GM10847 (cell line): ENCODE data around the gene COG1.

ENCODE experiments used
- POLR2A ChIP-seq: IDR thresholded peaks from 2 replicates; pipeline ENCODE4 v1.6.1; 2011; ENCODE audit not compliant: insufficient read length; ENCODE audit errors: extremely low read depth

Gene COG1, protein sequence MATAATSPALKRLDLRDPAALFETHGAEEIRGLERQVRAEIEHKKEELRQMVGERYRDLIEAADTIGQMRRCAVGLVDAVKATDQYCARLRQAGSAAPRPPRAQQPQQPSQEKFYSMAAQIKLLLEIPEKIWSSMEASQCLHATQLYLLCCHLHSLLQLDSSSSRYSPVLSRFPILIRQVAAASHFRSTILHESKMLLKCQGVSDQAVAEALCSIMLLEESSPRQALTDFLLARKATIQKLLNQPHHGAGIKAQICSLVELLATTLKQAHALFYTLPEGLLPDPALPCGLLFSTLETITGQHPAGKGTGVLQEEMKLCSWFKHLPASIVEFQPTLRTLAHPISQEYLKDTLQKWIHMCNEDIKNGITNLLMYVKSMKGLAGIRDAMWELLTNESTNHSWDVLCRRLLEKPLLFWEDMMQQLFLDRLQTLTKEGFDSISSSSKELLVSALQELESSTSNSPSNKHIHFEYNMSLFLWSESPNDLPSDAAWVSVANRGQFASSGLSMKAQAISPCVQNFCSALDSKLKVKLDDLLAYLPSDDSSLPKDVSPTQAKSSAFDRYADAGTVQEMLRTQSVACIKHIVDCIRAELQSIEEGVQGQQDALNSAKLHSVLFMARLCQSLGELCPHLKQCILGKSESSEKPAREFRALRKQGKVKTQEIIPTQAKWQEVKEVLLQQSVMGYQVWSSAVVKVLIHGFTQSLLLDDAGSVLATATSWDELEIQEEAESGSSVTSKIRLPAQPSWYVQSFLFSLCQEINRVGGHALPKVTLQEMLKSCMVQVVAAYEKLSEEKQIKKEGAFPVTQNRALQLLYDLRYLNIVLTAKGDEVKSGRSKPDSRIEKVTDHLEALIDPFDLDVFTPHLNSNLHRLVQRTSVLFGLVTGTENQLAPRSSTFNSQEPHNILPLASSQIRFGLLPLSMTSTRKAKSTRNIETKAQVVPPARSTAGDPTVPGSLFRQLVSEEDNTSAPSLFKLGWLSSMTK

DNA sequence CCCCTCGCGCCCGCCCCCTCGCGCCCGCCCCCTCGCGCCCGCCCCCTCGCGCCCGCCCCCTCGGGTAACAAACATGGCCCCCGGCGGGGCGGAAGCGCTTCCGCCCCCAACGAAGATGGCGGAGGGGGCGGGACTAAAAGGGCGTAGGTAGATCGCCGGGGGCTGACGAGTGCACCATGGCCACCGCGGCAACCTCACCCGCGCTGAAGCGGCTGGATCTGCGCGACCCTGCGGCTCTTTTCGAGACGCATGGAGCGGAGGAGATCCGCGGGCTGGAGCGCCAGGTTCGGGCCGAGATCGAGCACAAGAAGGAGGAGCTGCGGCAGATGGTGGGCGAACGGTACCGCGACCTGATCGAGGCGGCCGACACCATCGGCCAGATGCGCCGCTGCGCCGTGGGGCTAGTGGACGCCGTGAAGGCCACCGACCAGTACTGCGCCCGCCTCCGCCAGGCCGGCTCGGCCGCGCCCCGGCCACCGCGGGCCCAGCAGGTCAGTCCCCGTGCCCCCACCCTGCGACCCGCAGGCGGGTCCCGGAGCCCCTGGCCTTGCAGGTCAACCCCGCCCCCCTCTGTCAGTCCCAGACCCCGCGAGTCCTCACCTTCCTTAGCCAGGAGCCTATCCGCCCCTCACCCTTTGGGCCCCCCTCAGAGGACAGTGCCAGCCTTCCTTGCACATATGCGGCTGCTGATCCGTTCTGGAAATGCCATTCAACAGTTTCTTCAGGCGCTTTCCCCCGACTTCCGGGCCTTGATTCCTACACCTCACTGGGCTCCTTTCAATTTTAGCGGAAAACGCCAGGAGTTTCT, at the start of gene COG1:
TSS of gene COG1 (plus strand) at position 162 of the 808 bp plus-strand sequence. CDS start at position 177, 15 bp downstream.
- TF ChIP-seq POLR2A = peak; percentile 34

DNA sequence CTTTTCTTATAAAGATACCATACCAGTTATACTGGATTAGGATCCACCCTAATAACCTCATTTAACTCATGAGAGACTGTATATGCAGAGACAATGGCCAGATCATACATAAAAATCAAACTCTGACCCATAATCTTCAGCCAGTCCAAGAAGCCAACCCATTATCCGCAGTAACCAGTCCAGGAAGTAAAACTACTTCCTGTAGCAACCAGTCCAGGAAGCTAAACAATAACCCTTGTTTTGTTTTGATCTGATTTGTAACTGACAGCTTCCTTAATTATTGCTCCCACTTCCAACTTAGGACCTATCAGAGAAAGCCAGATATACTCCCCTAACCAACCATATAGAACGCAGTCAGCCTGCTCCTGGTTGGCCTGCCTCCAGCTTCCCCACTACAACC, 47.2 kb upstream of the COG1 start:
- no peak for TF ChIP-seq POLR2A

DNA sequence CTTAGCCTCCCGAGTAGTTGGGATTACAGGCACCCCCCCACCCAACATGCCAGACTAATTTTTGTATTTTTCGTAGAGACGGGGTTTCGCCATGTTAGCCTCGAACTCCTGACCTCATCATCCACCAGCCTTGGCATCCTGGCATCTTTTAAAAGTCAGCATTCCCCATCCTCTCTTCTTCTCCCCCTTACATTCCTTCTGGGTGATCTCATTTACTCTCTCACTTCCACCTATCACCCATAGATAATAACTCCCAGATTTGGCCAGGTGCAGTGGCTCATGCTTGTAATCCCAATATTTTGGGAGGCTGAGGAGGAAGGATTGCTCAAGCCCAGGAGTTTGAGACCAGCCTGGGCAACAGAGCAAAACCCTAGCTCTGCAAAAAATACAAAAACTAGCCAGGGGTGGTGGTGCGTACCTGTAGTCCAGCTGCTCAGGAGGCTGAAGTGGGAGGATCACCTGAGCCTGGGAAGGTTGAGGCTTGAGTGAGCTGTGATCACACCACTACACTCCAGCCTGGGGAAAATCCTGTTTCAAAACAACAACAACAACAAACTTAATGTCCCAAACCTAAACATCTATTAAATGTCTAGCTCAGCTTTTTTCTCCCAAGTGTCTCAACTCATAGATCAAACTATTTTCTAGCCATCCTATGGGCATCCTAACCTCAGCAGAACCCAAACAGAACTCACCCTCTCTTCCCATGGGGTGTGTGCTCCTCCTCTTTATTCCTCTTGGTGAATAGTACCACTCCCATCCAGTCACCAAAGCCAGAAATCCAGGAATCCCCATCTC, 44.1 kb upstream of the COG1 start:
- no peak for TF ChIP-seq POLR2A

- no peak for TF ChIP-seq POLR2A
Observed at GRCh38 chr17:73151916-73152632, 40.8 kb upstream of the COG1 start.

GRCh38 chr17:73155410-73156165, 37.3 kb upstream of the COG1 start:
- TF ChIP-seq POLR2A = no peak

- no peak for TF ChIP-seq POLR2A
Observed at GRCh38 chr17:73156166-73156840, 36.6 kb upstream of the COG1 start.

DNA sequence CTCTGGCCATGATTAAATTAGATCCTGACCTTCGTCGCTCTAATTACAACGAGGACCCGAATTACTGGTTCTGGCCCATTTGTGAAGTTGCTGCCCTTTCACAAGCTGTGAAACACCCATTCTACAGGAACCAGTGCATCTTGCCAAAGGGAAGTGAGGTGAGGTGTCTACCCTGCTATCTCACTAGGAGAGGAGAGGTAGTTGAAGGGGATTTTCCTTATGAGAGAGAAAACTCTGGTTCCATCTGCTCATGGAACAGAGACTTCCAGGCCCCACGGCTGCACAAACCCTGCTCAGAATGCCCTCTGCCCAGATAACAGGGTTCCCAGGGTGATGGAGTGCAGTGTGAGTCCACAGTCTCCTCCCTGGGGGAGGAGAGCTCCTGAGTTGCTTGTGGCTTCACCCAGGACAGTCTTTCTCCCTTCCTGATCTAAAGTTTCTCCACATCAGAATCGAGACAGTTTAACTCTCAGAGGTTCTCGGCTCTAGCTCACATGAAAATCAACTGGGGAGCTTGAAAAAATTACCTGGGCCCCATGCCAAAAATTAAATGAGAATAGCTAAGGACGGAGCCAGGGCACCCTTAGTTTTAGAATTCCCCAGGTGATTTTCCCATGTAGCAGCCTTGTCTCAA, 35.9 kb upstream of the COG1 start:
- no peak for TF ChIP-seq POLR2A

GRCh38 chr17:73157521-73157890, 35.3 kb upstream of the COG1 start:
- no peak for TF ChIP-seq POLR2A

GRCh38 chr17:73158133-73158532, 34.7 kb upstream of the COG1 start:
- no peak for TF ChIP-seq POLR2A

- TF ChIP-seq POLR2A = no peak
Observed at GRCh38 chr17:73160980-73161630, 31.8 kb upstream of the COG1 start.

- no peak for TF ChIP-seq POLR2A
Observed at GRCh38 chr17:73163043-73163442, 29.8 kb upstream of the COG1 start.
